CD4-positive, CD25-positive, alpha-beta regulatory T cell (primary cell): ENCODE data around the gene NOL4L. TPM values are rescaled to one million over a fixed set of nuclear protein-coding genes. Genes with fewer than 3 reads are reported as not detected.

ENCODE experiments used
- ATAC-seq, 2 donors: fragments of 150-1000 bp; cut with Tn5 transposase; one replicate each; pipeline ENCODE4 v1.10.0; 2021; ENCODE audit warnings: low read depth in 2 of 2, moderate number of reproducible peaks in 2 of 2, moderate library complexity in 1 of 2
- DNase-seq, 3 donors: peaks; one replicate each; pipeline versions ENCODE4 v3.0.0 to v3.0.0-alpha.2; 2012 to 2022; ENCODE audit warnings: mixed read lengths in 1 of 3
- H3K27ac ChIP-seq: one replicate; pipeline ENCODE4 v1.7.0; 2013; ENCODE audit warnings: mild to moderate bottlenecking, low read length; ENCODE audit not compliant: insufficient read depth, poor library complexity, severe bottlenecking
- H3K27me3 ChIP-seq: one replicate; pipeline ENCODE4 v1.7.0; 2013; ENCODE audit warnings: low read length; ENCODE audit not compliant: control insufficient read depth, insufficient read depth
- H3K36me3 ChIP-seq: one replicate; pipeline ENCODE4 v1.7.0; 2013; ENCODE audit warnings: mild to moderate bottlenecking, low read length, moderate library complexity; ENCODE audit not compliant: control insufficient read depth, insufficient read depth
- H3K4me1 ChIP-seq: 2 replicates; pipeline ENCODE4 v1.7.0; 2013; ENCODE audit warnings: mild to moderate bottlenecking, low read length; ENCODE audit not compliant: insufficient read depth, control insufficient read depth, poor library complexity, severe bottlenecking
- H3K4me3 ChIP-seq: one replicate; pipeline ENCODE4 v1.7.0; 2013; ENCODE audit warnings: low read depth, mild to moderate bottlenecking, low read length, moderate library complexity
- H3K9me3 ChIP-seq, 2 experiments: 1 replicate in 1 of 2; 2 replicates in 1 of 2; pipeline ENCODE4 v1.7.0; 2013; ENCODE audit warnings: low read length in 2 of 2, mild to moderate bottlenecking in 1 of 2, moderate library complexity in 1 of 2; ENCODE audit not compliant: control insufficient read depth in 2 of 2
- H3K27ac Mint-ChIP-seq, 3 donors: one replicate each; pipeline ENCODE4 v1.8.0; 2020 to 2022; ENCODE audit warnings: mild to moderate bottlenecking in 3 of 3, mixed read lengths in 3 of 3, moderate library complexity in 2 of 3
- H3K27me3 Mint-ChIP-seq: one replicate; pipeline ENCODE4 v1.8.0; 2022; ENCODE audit warnings: mild to moderate bottlenecking, mixed read lengths
- H3K36me3 Mint-ChIP-seq: one replicate; pipeline ENCODE4 v1.8.0; 2020; ENCODE audit warnings: mixed read lengths
- H3K4me1 Mint-ChIP-seq, 4 donors: one replicate each; pipeline ENCODE4 v1.8.0; 2020 to 2022; ENCODE audit warnings: mixed read lengths in 4 of 4, mild to moderate bottlenecking in 1 of 4
- H3K4me3 Mint-ChIP-seq, 4 donors: one replicate each; pipeline ENCODE4 v1.8.0; 2020 to 2022; ENCODE audit warnings: mild to moderate bottlenecking in 4 of 4, mixed read lengths in 4 of 4, moderate library complexity in 3 of 4
- H3K9me3 Mint-ChIP-seq, 7 donors: one replicate each; pipeline ENCODE4 v1.8.0; 2020 to 2022; ENCODE audit warnings: mixed read lengths in 7 of 7, mild to moderate bottlenecking in 3 of 7, moderate library complexity in 2 of 7
- polyA plus RNA-seq, 4 donors: library from polyadenylated mRNA; unstranded; fragments of 300-500 nt; fragmentation: Illumina TruSeq; gene quantifications; one replicate each; pipeline ENCODE4 v1.2.3, GENCODE V29; 2021
- total RNA-seq: library from RNA; stranded (reverse); gene quantifications from one replicate; pipeline ENCODE4 v1.2.3, GENCODE V29; 2022

NOL4L gene
- total and polyA plus RNA-seq, 5 donors from 2014 or later: 7.1 to 84.8 (median 10.8) TPM

- no peaks in the 10 kb centered on the region for H3K9me3 Mint-ChIP-seq
- H3K4me3 ChIP-seq: peak overlapping the region; percentile 86
- H3K36me3 ChIP-seq: no peaks in the 10 kb centered on the region
- peaks cover 10% of the 10 kb centered on the region for H3K36me3 Mint-ChIP-seq
- DNase-seq: no peak
- H3K4me1 Mint-ChIP-seq: peaks cover 16 to 45% (median 23%) of the 10 kb centered on the region in 4 donors
- no peaks in the 10 kb centered on the region for H3K9me3 ChIP-seq
- peaks cover 39% of the 10 kb centered on the region for H3K4me1 ChIP-seq
- peak overlapping the region; percentile 89 to 97 (median 94) for H3K4me3 Mint-ChIP-seq
- no peak for ATAC-seq
- no peaks in the 10 kb centered on the region for H3K27me3 Mint-ChIP-seq
- H3K27ac Mint-ChIP-seq: peak overlapping the region; percentile 84 to 94 (median 86)
- peak overlapping the region; percentile 70 for H3K27ac ChIP-seq
- H3K27me3 ChIP-seq: no peaks in the 10 kb centered on the region
Measured at GRCh38 chr20:32485770-32486478, 99.2 kb downstream of the NOL4L start.

- Mint-ChIP-seq H3K4me1 (peaks cover 12 to 48% (median 26%) of the 10 kb centered on the region in 4 donors), H3K36me3 (peaks cover 5% of the 10 kb centered on the region), H3K9me3 (no peaks in the 10 kb centered on the region), H3K4me3 (peak overlapping the region; percentile 89 to 97 (median 94)), H3K27ac (peak overlapping the region; percentile 84 to 94 (median 92)), H3K27me3 (no peaks in the 10 kb centered on the region)
- Histone ChIP-seq H3K4me3 (peak overlapping the region; percentile 86), H3K36me3 (no peaks in the 10 kb centered on the region), H3K27ac (peak overlapping the region; percentile 70), H3K9me3 (no peaks in the 10 kb centered on the region), H3K27me3 (no peaks in the 10 kb centered on the region), H3K4me1 (peaks cover 39% of the 10 kb centered on the region)
- peak; percentile 68 to 91 (median 88) for DNase-seq
- peak; percentile 89 to 91 for ATAC-seq
Measured at GRCh38 chr20:32484958-32485769, 100.0 kb downstream of the NOL4L start.

DNA sequence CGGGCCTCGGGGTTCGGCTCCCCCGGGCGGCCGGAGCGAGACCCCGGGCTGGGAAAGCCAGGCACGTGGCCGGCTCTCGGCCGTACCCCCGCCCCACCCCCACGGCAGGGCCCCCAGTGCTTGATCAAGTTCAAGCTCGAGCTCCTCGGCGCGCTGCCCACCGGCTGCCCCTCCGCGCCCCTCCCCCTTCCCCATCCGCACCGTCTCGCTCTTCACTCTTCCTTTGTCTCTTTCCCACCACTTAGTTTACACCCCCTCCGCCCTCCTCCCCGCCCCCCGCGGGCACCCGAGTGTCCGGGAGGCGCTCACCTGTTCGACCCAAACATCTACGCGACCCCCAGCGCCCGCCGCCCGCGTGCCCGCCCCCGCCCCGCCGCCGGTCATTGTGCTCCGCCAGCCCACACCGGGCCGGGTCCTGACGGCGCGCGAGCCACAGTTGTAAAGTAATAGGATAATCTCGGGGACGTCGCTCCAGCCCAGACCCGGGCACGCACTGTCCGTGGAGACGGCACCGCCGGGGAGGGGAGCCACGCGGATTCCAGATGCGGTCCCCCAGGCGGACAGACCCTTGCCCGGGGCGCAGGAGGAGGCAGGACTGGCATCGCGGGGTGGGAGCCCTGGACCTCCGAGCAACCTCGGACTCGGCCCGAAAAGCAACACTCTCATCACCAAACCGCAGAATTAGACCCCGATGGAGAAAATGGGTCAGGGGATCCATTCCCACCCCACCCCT lies 100.7 kb downstream of the NOL4L start:
- Mint-ChIP-seq H3K4me1 (peaks cover 12 to 56% (median 32%) of the 10 kb centered on the region in 4 donors), H3K27ac (peak overlapping the region in 1 of 3 donors; percentile 84), H3K27me3 (no peaks in the 10 kb centered on the region), H3K36me3 (peaks cover 5% of the 10 kb centered on the region), H3K4me3 (peak overlapping the region; percentile 61 to 94 (median 86)), H3K9me3 (no peaks in the 10 kb centered on the region)
- Histone ChIP-seq H3K4me3 (peak overlapping the region; percentile 86), H3K36me3 (no peaks in the 10 kb centered on the region), H3K4me1 (peaks cover 39% of the 10 kb centered on the region), H3K27me3 (no peaks in the 10 kb centered on the region), H3K9me3 (no peaks in the 10 kb centered on the region), H3K27ac (peak overlapping the region; percentile 70)
- ATAC-seq (no peak), DNase-seq (peak in 2 of 3 donors; percentile 22 to 24)

GRCh38 chr20:32483351-32484224 lies 101.5 kb downstream of the NOL4L start:
- peak overlapping the region; percentile 37 for H3K4me3 ChIP-seq
- H3K4me1 ChIP-seq: peaks cover 42% of the 10 kb centered on the region
- peak overlapping the region; percentile 70 for H3K27ac ChIP-seq
- peak; percentile 22 to 32 for ATAC-seq
- Mint-ChIP-seq H3K27me3 (no peaks in the 10 kb centered on the region), H3K4me3 (peak overlapping the region; percentile 51 to 85 (median 72)), H3K4me1 (peaks cover 12 to 59% (median 35%) of the 10 kb centered on the region in 4 donors), H3K27ac (peak overlapping the region in 1 of 3 donors; percentile 20), H3K36me3 (peaks cover 5% of the 10 kb centered on the region), H3K9me3 (no peaks in the 10 kb centered on the region)
- peak; percentile 38 to 65 (median 63) for DNase-seq
- H3K27me3 ChIP-seq: no peaks in the 10 kb centered on the region
- no peaks in the 10 kb centered on the region for H3K36me3 ChIP-seq
- H3K9me3 ChIP-seq: no peaks in the 10 kb centered on the region

- Mint-ChIP-seq H3K4me1 (peaks cover 12 to 64% (median 38%) of the 10 kb centered on the region in 4 donors), H3K36me3 (peaks cover 5% of the 10 kb centered on the region), H3K27ac (peak overlapping the region in 2 of 3 donors; percentile 32 to 52), H3K4me3 (peak overlapping the region; percentile 63 to 80 (median 76)), H3K9me3 (no peaks in the 10 kb centered on the region), H3K27me3 (no peaks in the 10 kb centered on the region)
- Histone ChIP-seq H3K36me3 (no peaks in the 10 kb centered on the region), H3K4me1 (peaks cover 48% of the 10 kb centered on the region), H3K27me3 (no peaks in the 10 kb centered on the region), H3K9me3 (no peaks in the 10 kb centered on the region), H3K4me3 (peak overlapping the region; percentile 11), H3K27ac (no peak overlapping the region)
- DNase-seq (peak; percentile 18 to 33 (median 23)), ATAC-seq (peak; percentile 2 to 7)
Measured at GRCh38 chr20:32482442-32483261, 102.5 kb downstream of the NOL4L start.

DNA sequence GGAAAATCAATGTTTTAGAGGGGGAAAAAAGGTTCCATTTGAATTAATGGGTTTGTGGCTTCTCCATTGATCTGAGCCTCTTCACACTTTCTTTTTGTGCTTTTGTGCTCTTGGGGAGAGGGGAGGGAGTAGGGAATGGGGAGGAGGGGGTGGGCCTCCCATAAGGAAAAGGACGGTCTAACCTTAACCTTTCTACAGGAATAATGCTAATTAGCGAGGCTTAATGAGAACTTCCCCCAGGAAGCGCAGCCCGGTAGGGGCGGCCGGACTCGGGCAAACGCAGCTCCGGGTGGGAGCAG lies 103.0 kb downstream of the NOL4L start:
- no peaks in the 10 kb centered on the region for H3K36me3 ChIP-seq
- no peak for DNase-seq
- Mint-ChIP-seq H3K4me3 (peak overlapping the region; percentile 63 to 77 (median 76)), H3K36me3 (peaks cover 5% of the 10 kb centered on the region), H3K9me3 (no peaks in the 10 kb centered on the region), H3K4me1 (peaks cover 12 to 66% (median 40%) of the 10 kb centered on the region in 4 donors), H3K27me3 (no peaks in the 10 kb centered on the region), H3K27ac (peak overlapping the region in 2 of 3 donors; percentile 32 to 52)
- no peak overlapping the region for H3K27ac ChIP-seq
- H3K9me3 ChIP-seq: no peaks in the 10 kb centered on the region
- H3K27me3 ChIP-seq: no peaks in the 10 kb centered on the region
- H3K4me3 ChIP-seq: peak overlapping the region; percentile 11
- peaks cover 48% of the 10 kb centered on the region for H3K4me1 ChIP-seq
- ATAC-seq: no peak
